ENCODE measurements around the gene MYO1D.
"Not testable (repeated sequence)": the region's sequence is repeated elsewhere in the genome, so short reads cannot be mapped to it uniquely, and the experiment has no call there.

The MYO1D gene

DNA sequence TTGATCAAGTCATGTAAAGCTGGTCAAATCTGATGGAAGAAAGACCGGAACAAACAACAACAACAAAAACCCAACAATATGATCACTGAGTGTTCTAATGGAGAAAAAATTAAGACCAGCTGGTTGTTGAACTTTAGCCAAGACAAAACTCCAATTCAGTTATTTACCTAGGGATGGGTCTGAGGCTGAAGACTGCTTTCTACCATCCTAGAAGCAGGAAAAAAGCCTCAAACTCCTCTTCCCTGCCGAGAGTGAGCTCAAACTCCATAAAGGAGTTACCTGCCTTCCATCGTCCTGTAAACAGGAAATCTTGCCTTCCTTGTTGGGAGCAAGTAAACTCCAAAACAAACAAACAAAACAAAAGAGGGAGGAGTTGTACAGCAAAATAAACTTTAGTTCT is 28.0 kb upstream of the MYO1D start:
- H3K4me3 Mint-ChIP-seq = no peak overlapping the region

DNA sequence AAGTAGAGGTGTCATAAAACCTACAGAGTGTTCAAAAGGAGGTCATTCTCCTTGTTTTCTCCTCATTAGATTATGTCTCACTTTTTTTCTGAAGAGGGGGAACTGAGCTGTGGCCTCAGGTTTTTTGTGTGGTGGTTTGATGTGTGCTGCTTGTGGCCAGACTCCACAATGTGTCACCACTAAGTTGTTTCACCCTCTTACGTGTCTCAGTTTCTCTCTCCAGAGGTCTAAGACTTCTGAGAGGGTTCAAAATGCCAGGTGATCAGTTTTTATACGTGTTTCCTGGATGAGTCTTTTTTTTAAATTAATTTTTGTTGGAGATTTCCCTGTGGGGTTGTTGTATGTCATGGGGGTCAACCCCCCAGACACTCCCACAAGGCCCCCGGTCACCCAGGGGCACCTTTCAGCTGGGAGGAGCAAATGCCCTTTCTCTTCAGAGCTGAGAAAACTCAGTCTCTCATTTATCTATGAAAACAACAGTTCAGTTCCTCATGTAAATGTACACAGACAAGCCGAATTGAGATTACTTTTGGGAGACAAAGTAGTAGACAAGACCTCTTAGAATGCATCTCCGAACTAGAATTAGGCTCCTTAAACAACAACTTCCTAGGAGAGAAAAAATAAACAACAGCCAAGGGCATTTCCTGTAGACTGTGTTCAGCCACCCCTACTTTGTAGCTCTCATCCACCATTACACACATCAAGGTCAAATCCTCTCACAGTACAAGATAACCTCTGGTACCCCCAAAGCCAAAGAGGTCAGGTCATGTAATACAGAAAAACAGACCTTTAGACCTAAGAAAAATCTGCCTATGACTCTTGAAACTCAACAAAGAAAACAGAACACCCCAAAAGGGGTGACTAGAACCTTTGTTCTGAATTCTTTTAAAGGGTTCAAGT is 27.1 kb upstream of the MYO1D start:
- Mint-ChIP-seq H3K27ac (peak overlapping the region; percentile 44), H3K36me3 (no peaks in the 10 kb centered on the region), H3K4me3 (peak overlapping the region; percentile 33), H3K4me1 (peaks cover 24% of the 10 kb centered on the region), H3K9me3 (no peaks in the 10 kb centered on the region)
- ATAC-seq (peak; percentile 99), DNase-seq (ENCODE audit: low spot score in 2 of 2) (peak in 1 of 2 donors; percentile 52)

More for the DNA sequence above, 28.0 kb upstream of the MYO1D start:
- Mint-ChIP-seq H3K36me3 (no peaks in the 10 kb centered on the region), H3K4me1 (peaks cover 28% of the 10 kb centered on the region), H3K27ac (peak overlapping the region; percentile 44), H3K9me3 (no peaks in the 10 kb centered on the region)
- no peak for DNase-seq (ENCODE audit: low spot score in 2 of 2)
- ATAC-seq = no peak

DNA sequence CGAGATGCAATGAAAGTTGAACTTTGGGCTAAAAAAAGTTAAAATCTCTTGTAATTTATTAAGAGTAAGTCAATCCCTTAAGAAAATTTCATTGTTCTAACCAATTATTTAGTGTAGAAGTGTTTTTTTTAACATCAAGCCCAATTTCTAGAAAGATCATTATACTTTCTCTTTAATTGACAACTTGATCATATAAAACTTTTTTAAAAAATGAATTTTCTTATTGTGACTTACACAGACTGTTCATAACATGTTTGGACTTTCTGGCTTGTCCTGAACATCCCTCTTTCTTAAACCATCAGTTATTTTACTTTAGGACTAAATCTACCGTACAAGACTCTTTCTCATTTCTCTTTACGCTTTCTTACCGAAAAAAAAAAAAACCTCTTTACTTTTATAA is 24.8 kb upstream of the MYO1D start:
- no peaks in the 10 kb centered on the region for H3K36me3 Mint-ChIP-seq
- H3K27ac Mint-ChIP-seq = no peak overlapping the region
- DNase-seq (ENCODE audit: low spot score in 2 of 2) = no peak
- H3K4me1 Mint-ChIP-seq = peaks cover 24% of the 10 kb centered on the region
- H3K9me3 Mint-ChIP-seq = no peaks in the 10 kb centered on the region
- H3K4me3 Mint-ChIP-seq = no peak overlapping the region
- no peak for ATAC-seq

DNA sequence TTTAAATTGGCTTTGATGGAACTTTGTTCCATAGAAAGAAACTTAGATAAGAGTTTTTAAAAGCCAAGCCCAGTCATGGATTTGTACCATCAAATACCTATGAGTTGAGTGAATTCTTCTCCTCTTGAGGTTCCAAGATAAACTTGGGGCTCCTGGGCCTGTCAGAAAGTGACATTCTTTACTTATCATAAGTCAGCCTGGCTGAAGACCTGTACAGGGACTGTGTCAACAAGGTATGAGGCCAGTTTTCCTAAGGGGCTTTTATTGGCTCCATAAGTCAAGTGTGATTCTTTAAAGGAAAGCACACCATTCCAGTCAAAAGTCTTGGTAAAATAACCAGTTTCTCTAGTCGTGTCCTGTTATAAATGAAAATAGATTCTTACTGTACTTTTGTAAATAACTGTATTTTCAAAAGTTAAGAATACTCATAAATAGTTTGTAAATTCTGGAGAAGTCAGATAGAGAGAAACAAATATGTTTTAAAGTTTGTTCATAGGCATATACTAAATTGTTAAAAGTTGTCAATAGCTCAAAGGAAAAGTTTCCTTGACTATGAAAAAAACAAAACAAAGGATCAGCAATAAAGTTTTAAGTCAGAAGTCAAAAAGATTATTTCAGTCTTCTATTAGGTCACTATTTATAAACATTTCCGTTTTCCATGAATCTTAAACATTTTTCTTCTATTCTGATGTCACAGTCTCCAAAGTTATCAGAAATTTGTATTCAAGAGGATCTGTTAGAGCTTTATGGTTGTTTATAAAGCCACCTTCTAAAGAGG is 22.5 kb upstream of the MYO1D start:
- Mint-ChIP-seq H3K4me3 (no peak overlapping the region), H3K9me3 (no peaks in the 10 kb centered on the region), H3K27ac (no peak overlapping the region), H3K36me3 (no peaks in the 10 kb centered on the region), H3K4me1 (peaks cover 11% of the 10 kb centered on the region)
- ATAC-seq (no peak), DNase-seq (ENCODE audit: low spot score in 2 of 2) (no peak)

DNA sequence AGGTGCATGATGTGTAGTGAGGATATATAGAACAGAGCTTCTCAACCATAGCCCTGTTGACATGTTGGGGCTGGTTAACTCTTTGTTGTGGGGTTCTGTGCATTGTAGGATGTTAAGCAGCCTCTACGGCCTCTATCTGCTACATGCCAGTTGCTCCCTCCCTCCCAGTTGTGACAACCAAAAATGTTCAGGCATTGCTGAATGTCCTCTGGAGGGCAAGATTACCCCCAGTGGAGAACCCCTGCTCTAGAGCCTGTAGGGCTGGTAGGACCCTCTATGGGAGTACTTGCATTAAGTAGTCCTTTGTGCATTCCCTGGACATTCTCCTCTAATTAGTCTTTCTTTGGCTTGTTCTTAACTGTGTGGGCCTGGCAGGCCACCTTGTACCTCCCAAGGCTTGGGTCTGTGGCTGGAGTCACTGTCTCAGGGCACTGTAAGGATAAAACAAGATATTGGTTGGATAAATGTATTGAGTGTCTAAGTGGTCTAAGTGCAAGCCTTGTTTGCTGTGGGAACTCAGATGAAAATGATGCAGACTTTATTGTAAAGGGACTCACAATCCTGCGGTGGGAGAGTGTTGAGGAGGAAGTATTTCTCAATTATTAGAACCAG is 19.8 kb upstream of the MYO1D start:
- no peaks in the 10 kb centered on the region for H3K9me3 Mint-ChIP-seq
- no peak for DNase-seq (ENCODE audit: low spot score in 2 of 2)
- no peaks in the 10 kb centered on the region for H3K4me1 Mint-ChIP-seq
- H3K36me3 Mint-ChIP-seq = no peaks in the 10 kb centered on the region
- no peak overlapping the region for H3K27ac Mint-ChIP-seq
- no peak overlapping the region for H3K4me3 Mint-ChIP-seq
- ATAC-seq = no peak

DNA sequence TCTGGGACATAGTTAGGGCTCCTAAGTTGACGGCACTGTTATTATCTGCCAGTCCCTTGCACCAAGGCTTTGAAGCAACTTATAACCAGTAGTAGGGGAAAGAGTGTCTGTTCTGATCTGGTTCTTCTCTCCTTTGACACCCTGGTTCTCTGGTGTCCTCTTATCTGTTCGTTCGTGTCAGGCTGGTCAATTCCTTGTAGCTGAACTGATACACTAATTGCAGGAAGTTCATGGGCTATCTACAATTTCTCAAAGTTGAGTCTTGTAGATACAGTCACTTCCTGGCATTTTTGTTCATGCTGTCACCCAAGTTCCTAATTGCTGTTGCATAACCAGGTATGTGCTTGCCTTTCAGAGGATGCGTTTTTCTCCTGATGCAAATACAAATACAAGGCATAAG is 17.3 kb upstream of the MYO1D start:
- H3K4me3 Mint-ChIP-seq = no peak overlapping the region
- no peaks in the 10 kb centered on the region for H3K4me1 Mint-ChIP-seq
- H3K36me3 Mint-ChIP-seq = no peaks in the 10 kb centered on the region
- no peaks in the 10 kb centered on the region for H3K9me3 Mint-ChIP-seq
- no peak overlapping the region for H3K27ac Mint-ChIP-seq
- ATAC-seq (no peak), DNase-seq (ENCODE audit: low spot score in 2 of 2) (peak in 1 of 2 donors; percentile 25)

DNA sequence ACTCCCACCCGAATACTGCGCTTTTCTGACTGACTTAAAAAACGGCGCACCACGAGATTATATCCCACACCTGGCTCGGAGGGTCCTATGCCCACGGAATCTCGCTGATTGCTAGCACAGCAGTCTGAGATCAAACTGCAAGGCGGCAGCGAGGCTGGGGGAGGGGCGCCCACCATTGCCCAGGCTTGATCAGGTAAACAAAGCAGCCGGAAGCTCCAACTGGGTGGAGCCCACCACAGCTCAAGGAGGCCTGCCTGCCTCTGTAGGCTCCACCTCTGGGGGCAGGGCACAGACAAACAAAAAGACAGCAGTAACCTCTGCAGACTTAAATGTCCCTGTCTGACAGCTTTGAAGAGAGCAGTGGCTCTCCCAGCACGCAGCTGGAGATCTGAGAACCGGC is 10.5 kb upstream of the MYO1D start:
- H3K27ac Mint-ChIP-seq = not testable (repeated sequence)

DNA sequence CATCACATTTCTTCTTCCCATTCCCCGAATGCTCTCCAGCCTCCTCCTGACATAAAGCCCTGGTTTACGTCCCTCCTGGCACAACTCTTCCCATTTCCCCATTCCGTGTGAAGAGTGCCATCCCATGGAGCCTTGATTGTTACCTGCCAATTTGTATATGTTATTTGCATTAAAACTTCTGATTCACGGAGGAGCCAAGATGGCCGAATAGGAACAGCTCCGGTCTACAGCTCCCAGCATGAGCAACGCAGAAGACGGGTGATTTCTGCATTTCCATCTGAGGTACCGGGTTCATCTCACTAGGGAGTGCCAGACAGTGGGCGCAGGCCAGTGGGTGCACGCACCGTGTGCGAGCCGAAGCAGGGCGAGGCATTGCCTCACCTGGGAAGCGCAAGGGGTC is 10.0 kb upstream of the MYO1D start:
- not testable (repeated sequence) for H3K4me3 Mint-ChIP-seq; DNase-seq (ENCODE audit: low spot score in 2 of 2); ATAC-seq; H3K9me3 Mint-ChIP-seq; H3K36me3 Mint-ChIP-seq; H3K27ac Mint-ChIP-seq
- H3K4me1 Mint-ChIP-seq = peaks cover 13% of the 10 kb centered on the region

More for the DNA sequence above, 10.5 kb upstream of the MYO1D start:
- not testable (repeated sequence) for H3K4me3 Mint-ChIP-seq; H3K4me1 Mint-ChIP-seq; DNase-seq (ENCODE audit: low spot score in 2 of 2); ATAC-seq; H3K36me3 Mint-ChIP-seq; H3K9me3 Mint-ChIP-seq

DNA sequence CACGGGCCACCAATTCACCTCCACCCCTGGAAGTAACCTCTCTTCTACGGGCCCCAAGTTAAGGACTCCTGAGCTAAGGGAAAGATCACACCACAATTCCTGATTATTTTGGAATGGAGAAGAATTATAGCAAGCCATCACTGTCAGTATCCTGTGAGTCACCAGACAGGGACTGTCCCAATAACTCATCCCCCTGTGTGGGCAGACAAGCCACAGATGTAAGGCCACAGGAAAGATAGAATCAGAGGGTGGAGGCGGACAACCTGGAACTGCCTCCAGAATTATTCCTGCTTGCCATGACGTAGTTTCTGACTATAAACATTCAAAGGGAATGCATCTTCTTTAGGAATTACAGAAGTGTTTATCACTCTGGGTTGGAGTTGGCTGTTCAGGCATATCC is 5.8 kb upstream of the MYO1D start:
- peak; percentile 14 to 60 for DNase-seq (ENCODE audit: low spot score in 2 of 2)
- Mint-ChIP-seq H3K4me3 (no peak overlapping the region), H3K27ac (peak overlapping the region; percentile 4), H3K9me3 (no peaks in the 10 kb centered on the region), H3K36me3 (no peaks in the 10 kb centered on the region), H3K4me1 (peaks cover 33% of the 10 kb centered on the region)
- peak; percentile 94 for ATAC-seq

DNA sequence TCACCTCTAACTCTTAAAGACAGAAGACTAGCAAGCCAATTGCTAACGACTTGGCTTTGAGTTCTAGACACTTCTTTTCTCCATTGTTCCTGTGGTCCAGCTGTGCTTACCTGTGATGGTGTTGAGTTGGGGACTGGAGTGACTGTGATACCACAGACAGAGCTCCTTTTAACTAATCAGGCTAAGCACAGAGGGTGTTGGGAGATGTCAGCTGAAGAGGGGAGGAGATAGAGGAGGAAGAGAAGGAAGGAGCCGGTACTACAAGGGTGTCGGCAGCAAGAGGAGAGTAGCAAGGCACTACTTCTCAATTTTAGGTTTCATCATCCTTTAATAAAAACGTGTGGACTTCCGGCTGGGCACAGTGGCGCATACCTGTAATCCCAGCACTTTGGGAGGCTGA is 5.1 kb upstream of the MYO1D start:
- Mint-ChIP-seq H3K9me3 (no peaks in the 10 kb centered on the region), H3K4me1 (peaks cover 33% of the 10 kb centered on the region), H3K4me3 (no peak overlapping the region), H3K27ac (peak overlapping the region; percentile 4), H3K36me3 (no peaks in the 10 kb centered on the region)
- no peak for ATAC-seq
- no peak for DNase-seq (ENCODE audit: low spot score in 2 of 2)

DNA sequence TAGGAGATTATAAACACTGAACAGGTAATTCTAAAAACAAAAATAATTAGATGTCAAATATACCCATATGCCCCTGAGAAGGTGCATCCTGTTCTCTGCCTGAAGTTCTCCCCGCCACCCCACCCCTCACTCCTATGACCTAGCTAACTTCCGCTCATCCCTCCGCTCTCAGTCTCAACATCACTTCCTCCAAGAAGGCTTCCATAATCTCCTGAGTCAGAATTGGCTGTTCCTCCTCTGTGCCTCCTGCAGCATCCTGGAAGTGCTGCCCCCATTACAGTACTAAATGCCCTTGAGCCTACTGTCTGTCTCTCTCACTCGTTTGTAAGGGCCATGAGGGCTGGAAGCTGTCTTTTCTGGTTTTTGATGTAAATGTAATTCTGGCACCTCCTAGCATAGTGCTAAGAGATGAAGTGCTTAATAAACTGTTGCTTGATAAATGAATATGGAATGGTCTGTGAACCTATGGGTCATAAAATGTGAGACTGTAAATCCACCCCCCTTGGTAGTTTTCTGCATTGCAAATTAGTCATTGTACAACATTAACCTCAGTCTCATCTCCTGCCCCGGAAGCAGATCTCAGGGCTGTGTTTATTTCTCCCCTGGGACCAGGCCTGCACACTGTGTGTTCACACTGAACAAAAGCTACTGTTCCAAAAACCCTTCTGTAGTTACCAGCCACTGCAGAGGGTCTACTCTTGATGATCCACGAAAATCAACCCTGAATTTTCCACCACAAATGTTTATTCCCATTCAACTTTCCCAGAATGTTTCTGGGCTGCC is 3.9 kb upstream of the MYO1D start:
- Mint-ChIP-seq H3K36me3 (peaks cover 5% of the 10 kb centered on the region), H3K27ac (no peak overlapping the region), H3K9me3 (no peaks in the 10 kb centered on the region), H3K4me3 (no peak overlapping the region), H3K4me1 (peaks cover 37% of the 10 kb centered on the region)
- no peak for DNase-seq (ENCODE audit: low spot score in 2 of 2)
- ATAC-seq = no peak

DNA sequence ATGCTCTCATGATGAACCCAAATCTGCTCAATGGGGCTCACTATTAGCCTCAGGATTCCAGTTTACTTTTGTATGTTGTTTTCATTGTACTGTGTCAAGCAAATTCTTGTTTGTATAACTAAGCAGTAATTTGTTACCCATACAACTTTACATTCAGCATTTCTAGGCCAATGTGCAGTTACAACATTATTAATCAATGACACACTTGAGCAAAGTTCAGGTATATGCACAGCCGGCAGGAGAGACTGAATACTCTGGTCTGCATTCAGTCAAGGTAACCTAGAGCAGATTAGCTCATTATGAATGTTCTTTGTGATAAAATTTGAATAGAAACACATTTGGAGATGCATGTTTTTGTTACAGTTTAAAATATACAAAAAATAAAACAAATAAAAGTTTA is 2.2 kb upstream of the MYO1D start:
- Mint-ChIP-seq H3K9me3 (no peaks in the 10 kb centered on the region), H3K4me3 (no peak overlapping the region), H3K4me1 (peaks cover 39% of the 10 kb centered on the region)

DNA sequence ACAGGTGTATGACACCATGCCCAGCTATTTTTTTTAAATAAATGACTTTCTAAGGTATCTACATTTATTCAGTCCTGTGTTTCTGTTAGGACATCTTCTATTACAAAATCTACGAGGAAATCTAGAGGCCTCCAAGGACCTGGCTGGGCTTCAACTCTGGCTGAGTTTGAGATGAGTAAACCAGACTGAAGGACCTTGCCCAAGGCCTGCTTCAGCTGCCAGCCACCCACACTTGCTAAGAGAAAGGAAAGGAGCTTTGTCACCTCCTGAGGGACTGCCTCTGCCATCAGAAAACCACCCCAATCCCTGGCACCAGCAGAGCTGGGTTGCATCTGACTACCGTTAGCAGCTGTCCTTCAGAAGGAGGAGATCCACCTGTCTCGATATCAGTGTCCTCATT is 1.3 kb upstream of the MYO1D start:
- ATAC-seq (no peak), DNase-seq (ENCODE audit: low spot score in 2 of 2) (no peak)
- Mint-ChIP-seq H3K27ac (peak overlapping the region; percentile 77), H3K4me1 (peaks cover 38% of the 10 kb centered on the region), H3K36me3 (peaks cover 6% of the 10 kb centered on the region), H3K9me3 (no peaks in the 10 kb centered on the region), H3K4me3 (peak overlapping the region; percentile 86)

More for the DNA sequence above, 2.2 kb upstream of the MYO1D start:
- ATAC-seq (no peak), DNase-seq (ENCODE audit: low spot score in 2 of 2) (no peak)
- H3K36me3 Mint-ChIP-seq = peaks cover 6% of the 10 kb centered on the region
- H3K27ac Mint-ChIP-seq = no peak overlapping the region

DNA sequence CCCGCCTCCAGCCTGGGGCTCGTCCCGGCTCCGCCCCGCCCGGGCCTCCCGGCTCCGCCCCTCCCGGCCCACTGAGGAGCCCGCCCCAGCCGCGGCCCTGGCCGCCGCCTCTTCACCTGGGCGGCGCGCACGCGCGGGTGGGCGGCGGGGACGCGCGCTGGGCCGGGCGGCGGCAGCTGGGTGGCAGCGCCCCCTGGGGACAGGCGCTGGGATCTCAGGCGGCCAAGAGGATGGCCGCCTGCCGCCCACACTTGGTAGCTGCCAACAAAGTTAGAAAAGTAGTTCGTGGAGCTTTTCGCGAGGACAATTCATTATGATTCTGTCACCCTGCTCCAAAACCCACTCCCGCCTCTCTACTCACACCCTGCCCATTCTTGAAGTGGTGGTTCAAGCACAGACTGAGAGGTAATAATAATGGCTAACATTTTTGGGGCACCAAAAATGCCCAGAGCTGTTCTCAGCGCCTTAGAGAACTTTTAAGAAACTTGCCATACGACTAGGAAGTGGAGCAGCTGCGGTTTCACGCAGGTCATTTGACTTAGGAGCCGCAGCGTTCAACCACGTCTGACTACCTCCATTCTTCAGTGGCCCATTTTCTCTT is 340 bp upstream of the MYO1D start:
- H3K27ac Mint-ChIP-seq = peak overlapping the region; percentile 77
- peak; percentile 96 for ATAC-seq
- DNase-seq (ENCODE audit: low spot score in 2 of 2) = peak; percentile 95 to 98
- no peaks in the 10 kb centered on the region for H3K9me3 Mint-ChIP-seq
- H3K36me3 Mint-ChIP-seq = peaks cover 6% of the 10 kb centered on the region
- H3K4me3 Mint-ChIP-seq = peak overlapping the region; percentile 86
- peaks cover 29% of the 10 kb centered on the region for H3K4me1 Mint-ChIP-seq

All from stimulated activated effector memory CD8-positive, alpha-beta T cell treated with anti-CD3 and anti-CD28 coated beads, Interleukin-12 subunit alpha, Interleukin-12 subunit beta, amount 100 ng/mL, for 72 hours (primary cell).